Lung (tissue), 12 donors: ENCODE measurements around the gene CKM. TPM values are rescaled to one million over a fixed set of nuclear protein-coding genes. Genes with fewer than 3 reads are reported as not detected.

Source experiments
- ATAC-seq: fragments of 200-7000 bp; cut with Tn5 transposase; one replicate; pipeline ENCODE4 v1.9.1; 2020; ENCODE audit warnings: moderate number of reproducible peaks; ENCODE audit not compliant: insufficient read depth, low FRiP score
- DNase-seq, 3 donors: peaks; one replicate each; pipeline ENCODE4 v3.0.0-alpha.2; 2013 to 2017
- H3K27ac ChIP-seq, 2 donors: one replicate each; pipeline ENCODE4 v1.5.1; 2013; ENCODE audit warnings: mild to moderate bottlenecking in 2 of 2, moderate library complexity in 2 of 2, control low read depth in 1 of 2, inconsistent platforms in 1 of 2, low read depth in 1 of 2, low read length in 1 of 2
- H3K27me3 ChIP-seq, 3 donors: one replicate each; pipeline ENCODE4 v1.5.1; 2013; ENCODE audit warnings: low read length in 2 of 3; ENCODE audit not compliant: control insufficient read depth in 3 of 3, insufficient read depth in 3 of 3
- H3K36me3 ChIP-seq, 4 donors: one replicate each; pipeline ENCODE4 v1.5.1; 2013; ENCODE audit warnings: low read length in 4 of 4, mild to moderate bottlenecking in 1 of 4, moderate library complexity in 1 of 4; ENCODE audit not compliant: control insufficient read depth in 4 of 4, insufficient read depth in 4 of 4
- H3K4me1 ChIP-seq, 5 donors: one replicate each; pipeline ENCODE4 v1.5.1; 2013; ENCODE audit warnings: low read length in 5 of 5, mild to moderate bottlenecking in 2 of 5, moderate library complexity in 1 of 5; ENCODE audit not compliant: control insufficient read depth in 5 of 5, insufficient read depth in 5 of 5
- H3K4me3 ChIP-seq: one replicate; pipeline ENCODE4 v1.5.1; 2013; ENCODE audit warnings: mild to moderate bottlenecking, control low read depth, moderate library complexity
- H3K9ac ChIP-seq, 2 donors: one replicate each; pipeline ENCODE4 v1.5.1; 2013; ENCODE audit warnings: low read length in 2 of 2, control low read depth in 1 of 2; ENCODE audit not compliant: insufficient read depth in 1 of 2
- H3K9me3 ChIP-seq, 4 donors: one replicate each; pipeline ENCODE4 v1.5.1; 2013; ENCODE audit warnings: low read length in 3 of 4, mild to moderate bottlenecking in 1 of 4, moderate library complexity in 1 of 4; ENCODE audit not compliant: control insufficient read depth in 4 of 4, insufficient read depth in 3 of 4
- WGBS, 2 donors: extraction: QIAGEN DNeasy Blood & Tissue Kit; methylation state at CpG; one replicate each; pipeline ENCODE4 v1.1.7; 2013; 5-methylcytosine and 5-hydroxymethylcytosine counted together
- polyA plus RNA-seq, 2 donors: library from polyadenylated mRNA; stranded (reverse); fragments of 200-250 nt; gene quantifications; one replicate each; pipeline ENCODE4 v1.2.1, GENCODE V29; 2013
- total RNA-seq, 2 donors: library from RNA; depleted of rRNA in 1 of 2; stranded (reverse); fragments of >200 nt in 1 of 2; gene quantifications; one replicate each; pipeline ENCODE4 v1.2.1, GENCODE V29; 2014 to 2021
- TF ChIP-seq, protein P1 (sequence below): IDR thresholded peaks from 2 replicates; pipeline ENCODE4 v1.5.1; 2012; ENCODE audit warnings: mild to moderate bottlenecking; ENCODE audit errors: control extremely low read depth, extremely low read depth
- donor health status: control.
- donor health status: control.
- donor health status: Bipolar disorder and iron deficiency.
- donor health status: healthy.
- donor health status: DM: yes; HTN: yes; CAD: no.

The CKM gene
- total and polyA plus RNA-seq, 4 donors = 0.06 to 1.4 (median 0.97) TPM; not detected in 1

DNA sequence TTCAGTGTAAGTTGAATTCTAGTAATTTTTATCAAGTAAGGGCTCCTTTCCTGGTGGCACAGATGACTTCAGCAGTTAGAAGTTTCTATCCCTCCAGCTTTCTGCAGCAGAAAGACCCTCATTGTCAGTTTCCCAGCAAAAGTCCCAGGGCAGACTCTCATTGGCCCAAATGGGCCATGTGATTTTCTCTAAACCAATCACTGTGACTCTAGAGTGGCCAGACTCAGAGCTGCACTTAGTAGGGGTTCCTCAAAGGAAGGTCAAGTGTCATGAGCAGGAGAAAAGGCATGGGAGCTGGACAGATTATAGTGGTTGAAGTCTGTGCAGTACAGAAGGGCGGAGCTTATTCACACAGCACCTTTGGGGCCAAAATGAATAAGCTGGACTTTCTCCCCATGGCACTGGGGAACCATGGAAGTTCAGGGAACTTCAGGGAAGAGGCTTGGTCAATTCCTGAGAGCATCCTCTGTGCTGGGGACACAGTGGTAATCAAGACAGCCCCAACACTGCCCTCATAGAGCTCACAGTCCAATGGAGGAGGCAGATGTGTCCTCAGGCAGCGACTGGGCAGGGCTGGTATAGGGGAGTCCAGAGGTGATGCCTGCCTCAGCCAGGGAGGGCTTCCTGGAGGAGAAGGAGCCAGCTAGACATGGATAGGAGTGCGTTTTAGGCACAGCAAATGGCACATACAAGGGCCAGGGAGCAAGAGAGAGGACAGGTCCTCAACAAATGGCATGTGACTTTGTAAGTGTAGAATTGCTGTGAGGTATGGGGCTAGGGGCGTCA lies 18.3 kb downstream of the CKM start:
- ATAC-seq (no peak), DNase-seq (no peak)
- TF ChIP-seq, protein P1, sequence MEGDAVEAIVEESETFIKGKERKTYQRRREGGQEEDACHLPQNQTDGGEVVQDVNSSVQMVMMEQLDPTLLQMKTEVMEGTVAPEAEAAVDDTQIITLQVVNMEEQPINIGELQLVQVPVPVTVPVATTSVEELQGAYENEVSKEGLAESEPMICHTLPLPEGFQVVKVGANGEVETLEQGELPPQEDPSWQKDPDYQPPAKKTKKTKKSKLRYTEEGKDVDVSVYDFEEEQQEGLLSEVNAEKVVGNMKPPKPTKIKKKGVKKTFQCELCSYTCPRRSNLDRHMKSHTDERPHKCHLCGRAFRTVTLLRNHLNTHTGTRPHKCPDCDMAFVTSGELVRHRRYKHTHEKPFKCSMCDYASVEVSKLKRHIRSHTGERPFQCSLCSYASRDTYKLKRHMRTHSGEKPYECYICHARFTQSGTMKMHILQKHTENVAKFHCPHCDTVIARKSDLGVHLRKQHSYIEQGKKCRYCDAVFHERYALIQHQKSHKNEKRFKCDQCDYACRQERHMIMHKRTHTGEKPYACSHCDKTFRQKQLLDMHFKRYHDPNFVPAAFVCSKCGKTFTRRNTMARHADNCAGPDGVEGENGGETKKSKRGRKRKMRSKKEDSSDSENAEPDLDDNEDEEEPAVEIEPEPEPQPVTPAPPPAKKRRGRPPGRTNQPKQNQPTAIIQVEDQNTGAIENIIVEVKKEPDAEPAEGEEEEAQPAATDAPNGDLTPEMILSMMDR = no peak
- Histone ChIP-seq H3K27ac (no peak overlapping the region), H3K9me3 (no peaks in the 10 kb centered on the region), H3K9ac (no peak overlapping the region), H3K4me3 (no peak overlapping the region), H3K36me3 (peaks cover 0 to 15% (median 4%) of the 10 kb centered on the region in 4 donors), H3K4me1 (no peaks in the 10 kb centered on the region), H3K27me3 (no peaks in the 10 kb centered on the region)
- 73 to 82% methylated on average over 4 of the region's 4 CpGs for WGBS, 2 donors

DNA sequence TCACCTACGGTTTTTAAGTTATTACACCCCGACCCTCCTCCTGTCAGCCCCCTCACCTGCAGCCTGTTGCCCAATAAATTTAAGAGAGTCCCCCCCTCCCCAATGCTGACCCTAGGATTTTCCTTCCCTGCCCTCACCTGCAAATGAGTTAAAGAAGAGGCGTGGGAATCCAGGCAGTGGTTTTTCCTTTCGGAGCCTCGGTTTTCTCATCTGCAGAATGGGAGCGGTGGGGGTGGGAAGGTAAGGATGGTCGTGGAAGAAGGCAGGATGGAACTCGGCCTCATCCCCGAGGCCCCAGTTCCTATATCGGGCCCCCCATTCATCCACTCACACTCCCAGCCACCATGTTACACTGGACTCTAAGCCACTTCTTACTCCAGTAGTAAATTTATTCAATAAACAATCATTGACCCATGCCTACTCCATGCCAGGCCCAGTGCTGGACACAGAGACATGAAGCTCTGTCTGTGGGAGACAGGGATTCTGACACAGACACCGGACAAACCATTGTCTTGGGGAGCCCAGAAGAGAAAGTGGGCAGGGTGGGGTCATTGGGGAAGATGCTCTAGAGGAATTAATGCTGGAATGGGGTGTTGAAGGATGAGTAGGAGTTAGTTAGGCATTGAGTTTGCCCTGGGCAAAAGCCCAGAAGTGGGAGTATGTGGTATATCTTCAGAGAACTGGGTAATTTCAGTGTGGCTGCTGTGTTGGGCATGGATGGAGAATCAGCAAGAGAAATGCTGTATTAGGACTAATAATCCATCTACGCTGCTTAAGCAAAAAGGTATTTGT lies 19.2 kb downstream of the CKM start:
- Histone ChIP-seq H3K36me3 (peaks cover 0 to 17% (median 6%) of the 10 kb centered on the region in 4 donors), H3K4me3 (no peak overlapping the region), H3K27me3 (no peaks in the 10 kb centered on the region), H3K9me3 (no peaks in the 10 kb centered on the region), H3K4me1 (no peaks in the 10 kb centered on the region), H3K27ac (no peak overlapping the region), H3K9ac (no peak overlapping the region)
- WGBS, 2 donors = 93 to 95% methylated on average over 12 of the region's 12 CpGs
- no peak for ATAC-seq
- DNase-seq = no peak
- TF ChIP-seq, protein P1 = no peak

DNA sequence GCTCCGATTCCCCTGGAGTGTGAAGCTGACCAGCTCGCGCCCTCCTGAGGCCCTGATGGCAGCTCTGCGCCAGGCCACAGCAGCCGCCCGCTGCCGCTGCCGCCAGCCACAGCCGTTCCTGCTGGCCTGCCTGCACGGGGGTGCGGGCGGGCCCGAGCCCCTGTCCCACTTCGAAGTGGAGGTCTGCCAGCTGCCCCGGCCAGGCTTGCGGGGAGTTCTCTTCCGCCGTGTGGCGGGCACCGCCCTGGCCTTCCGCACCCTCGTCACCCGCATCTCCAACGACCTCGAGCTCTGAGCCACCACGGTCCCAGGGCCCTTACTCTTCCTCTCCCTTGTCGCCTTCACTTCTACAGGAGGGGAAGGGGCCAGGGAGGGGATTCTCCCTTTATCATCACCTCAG lies 20.3 kb downstream of the CKM start:
- no peak overlapping the region for H3K4me3 ChIP-seq
- no peak overlapping the region for H3K9ac ChIP-seq
- H3K27ac ChIP-seq = no peak overlapping the region
- 93 to 96% methylated on average over 27 of the region's 27 CpGs for WGBS, 2 donors
- TF ChIP-seq, protein P1 = no peak
- peaks cover 0 to 23% (median 7%) of the 10 kb centered on the region in 4 donors for H3K36me3 ChIP-seq
- ATAC-seq = no peak
- no peaks in the 10 kb centered on the region for H3K27me3 ChIP-seq
- no peaks in the 10 kb centered on the region for H3K4me1 ChIP-seq
- no peaks in the 10 kb centered on the region for H3K9me3 ChIP-seq
- DNase-seq = no peak
